SU-DHL-6 (cell line): ENCODE results near the gene AGXT2.

Experiments
- CTCF ChIP-seq: fragments of 200-600 bp; sonication (generic); IDR thresholded peaks from one replicate; pipeline ENCODE4 v1.5.1; 2017; ENCODE audit warnings: antibody characterized with exemption, mild to moderate bottlenecking, low read length, moderate library complexity; ENCODE audit not compliant: insufficient read depth, poor library complexity, severe bottlenecking
- EZH2phosphoT487 ChIP-seq: fragments of 200-600 bp; sonication (generic), shearing (Covaris generic); conservative IDR thresholded peaks from 2 replicates; pipeline ENCODE4 v1.6.1; 2018; ENCODE audit warnings: mild to moderate bottlenecking, antibody characterized with exemption, low read length, moderate library complexity, mixed read lengths

GRCh38 chr5:35083150-35083549 lies 35.4 kb upstream of the AGXT2 start:
- no peak for TF ChIP-seq EZH2phosphoT487
- no peak for TF ChIP-seq CTCF
